Keratinocyte (primary cell): ENCODE measurements around the gene CFAP58. TPM values are rescaled to one million over a fixed set of nuclear protein-coding genes. Genes with fewer than 3 reads are reported as not detected.
"Not testable (repeated sequence)": the region's sequence is repeated elsewhere in the genome, so short reads cannot be mapped to it uniquely, and the experiment has no call there.

Experiments
- DNase-seq: peaks from one replicate; pipeline ENCODE4 v3.0.0-alpha.2; 2011; ENCODE audit warnings: low read depth, missing footprints, low spot score
- FAIRE-seq: peaks from 2 replicates; lab custom pipeline; 2011; peaks lifted over from hg19 to GRCh38; lab: Jason Lieb, UNC
- H2AFZ ChIP-seq: 2 replicates; pipeline ENCODE4 v1.6.0; 2012; ENCODE audit warnings: low read length, control low read depth, inconsistent platforms; ENCODE audit not compliant: control insufficient read depth
- H3K27ac ChIP-seq: 2 replicates; pipeline ENCODE4 v1.5.1; 2011; ENCODE audit warnings: low read length; ENCODE audit not compliant: control insufficient read depth, insufficient read depth
- H3K27me3 ChIP-seq: 3 replicates; pipeline ENCODE4 v1.6.0; 2011; ENCODE audit warnings: low read length; ENCODE audit not compliant: control insufficient read depth, insufficient read depth; ENCODE audit errors: extremely low read depth
- H3K36me3 ChIP-seq, 2 experiments: 2 replicates in 1 of 2; 3 replicates in 1 of 2; pipeline ENCODE4 v1.5.1; 2011; ENCODE audit warnings: low read length in 2 of 2, mild to moderate bottlenecking in 1 of 2; ENCODE audit not compliant: control insufficient read depth in 2 of 2, insufficient read depth in 2 of 2; ENCODE audit errors: extremely low read depth in 1 of 2
- H3K4me1 ChIP-seq: 3 replicates; pipeline ENCODE4 v1.5.1; 2011; ENCODE audit warnings: low read length; ENCODE audit not compliant: control insufficient read depth, insufficient read depth; ENCODE audit errors: extremely low read depth
- H3K4me2 ChIP-seq: 3 replicates; pipeline ENCODE4 v1.6.0; 2011; ENCODE audit warnings: low read depth, low read length; ENCODE audit not compliant: control insufficient read depth, insufficient read depth; ENCODE audit errors: extremely low read depth
- H3K4me3 ChIP-seq, 3 experiments: fragments of 200-600 bp in 1 of 3; sonication (generic) in 1 of 3; 2 replicates in 2 of 3; 3 replicates in 1 of 3; pipeline ENCODE4 v1.5.1; 2011 to 2016; ENCODE audit warnings: low read length in 3 of 3, mild to moderate bottlenecking in 3 of 3, control low read depth in 2 of 3, inconsistent platforms in 1 of 3, low read depth in 1 of 3, mixed read lengths in 1 of 3, mixed run types in 1 of 3, moderate library complexity in 1 of 3; ENCODE audit not compliant: control insufficient read depth in 2 of 3, insufficient read depth in 2 of 3; ENCODE audit errors: extremely low read depth in 1 of 3
- H3K79me2 ChIP-seq: 2 replicates; pipeline ENCODE4 v1.6.0; 2012; ENCODE audit warnings: low read length; ENCODE audit not compliant: control insufficient read depth, insufficient read depth
- H3K9ac ChIP-seq: 3 replicates; pipeline ENCODE4 v1.6.0; 2011; ENCODE audit warnings: low read length; ENCODE audit not compliant: control insufficient read depth, insufficient read depth; ENCODE audit errors: extremely low read depth
- H3K9me1 ChIP-seq: 3 replicates; pipeline ENCODE4 v1.6.0; 2011; ENCODE audit warnings: low read length; ENCODE audit not compliant: control insufficient read depth, insufficient read depth; ENCODE audit errors: extremely low read depth
- H3K9me3 ChIP-seq: 2 replicates; pipeline ENCODE4 v1.5.1; 2012; ENCODE audit warnings: low read depth, low read length; ENCODE audit not compliant: control insufficient read depth
- H4K20me1 ChIP-seq: 3 replicates; pipeline ENCODE4 v1.6.0; 2011; ENCODE audit warnings: low read length; ENCODE audit not compliant: control insufficient read depth, insufficient read depth; ENCODE audit errors: extremely low read depth
- CTCF ChIP-seq, 3 experiments: IDR thresholded peaks in 1 of 3; conservative IDR thresholded peaks in 1 of 3; optimal IDR thresholded peaks in 1 of 3; 2 replicates in 2 of 3; 3 replicates in 1 of 3; pipeline versions ENCODE3 to v1.5.1; 2011; ENCODE audit warnings: low read length in 3 of 3, mild to moderate bottlenecking in 3 of 3, moderate library complexity in 2 of 3, control low read depth in 1 of 3, inconsistent platforms in 1 of 3; ENCODE audit not compliant: insufficient read depth in 2 of 3; ENCODE audit errors: extremely low read depth in 1 of 3
- EZH2 ChIP-seq: IDR thresholded peaks from one replicate; pipeline ENCODE4 v1.6.1; 2012; ENCODE audit warnings: inconsistent platforms, mild to moderate bottlenecking, low read length, moderate library complexity
- dilution Hi-C: fragments of 300-500 bp; cut with MboI; formaldehyde crosslinking; loops from one replicate; pipeline ENCODE4 v1.7.0; 2020; ENCODE audit warnings: low sequenced_read_pairs; ENCODE audit not compliant: extremely low pct_ligation_motif_present
- polyA plus RNA-seq, 5 experiments: library from polyadenylated mRNA; depleted of rRNA in 3 of 5; stranded (reverse) in 3 of 5; stranded (forward) in 1 of 5; unstranded in 1 of 5; fragments of >200 nt; gene quantifications; 1 replicate in 1 of 5; 2 replicates in 3 of 5; 3 replicates in 1 of 5; pipeline versions ENCODE4 v1.2.1 to v1.2.3, GENCODE V29; 2011 to 2012; ENCODE audit warnings: missing spikeins in 2 of 5, low read depth in 1 of 5, low replicate concordance in 1 of 5

Gene CFAP58
- polyA plus RNA-seq, 1 donor (not counting 4 experiments of a cell fraction or from before 2014, with no cell fraction given) = 2.3 TPM

GRCh38 chr10:104456802-104457542, 103.3 kb downstream of the CFAP58 start:
- Histone ChIP-seq H3K4me1 (peaks cover 4% of the 10 kb centered on the region), H3K9me3 (no peaks in the 10 kb centered on the region), H3K79me2 (no peaks in the 10 kb centered on the region), H3K9me1 (no peaks in the 10 kb centered on the region), H3K4me2 (no peak overlapping the region), H3K27ac (no peak overlapping the region), H3K36me3 (no peaks in the 10 kb centered on the region), H3K4me3 (no peak overlapping the region), H3K27me3 (no peaks in the 10 kb centered on the region), H3K9ac (no peak overlapping the region), H4K20me1 (no peaks in the 10 kb centered on the region), H2AFZ (no peak overlapping the region)
- dilution Hi-C loops = no loop called here
- FAIRE-seq = no peak
- DNase-seq = no peak
- TF ChIP-seq CTCF (optimal IDR thresholded peaks at IDR 0.05 in 1 of 3, IDR thresholded peaks at IDR 0.05 in 1 of 3, conservative IDR thresholded peaks at IDR 0.05 in 1 of 3; ENCODE audit: extremely low read depth in 1 of 3, insufficient read depth in 2 of 3, low read length in 3 of 3) (no peak), EZH2 (no peak)

- dilution Hi-C loops = no loop called here
Observed at GRCh38 chr10:104457543-104457828, 103.9 kb downstream of the CFAP58 start.

GRCh38 chr10:104465575-104465974, 111.9 kb downstream of the CFAP58 start:
- H3K36me3 ChIP-seq, H3K4me3 ChIP-seq, H4K20me1 ChIP-seq, H3K4me2 ChIP-seq, dilution Hi-C loops, FAIRE-seq, H3K27ac ChIP-seq, H3K9me1 ChIP-seq, H3K9me3 ChIP-seq, H3K79me2 ChIP-seq, H3K4me1 ChIP-seq, H2AFZ ChIP-seq, H3K27me3 ChIP-seq, DNase-seq, H3K9ac ChIP-seq: not testable (repeated sequence)

More at GRCh38 chr10:104457543-104457828, 103.9 kb downstream of the CFAP58 start:
- Histone ChIP-seq H3K4me2 (no peak overlapping the region), H3K9me1 (no peaks in the 10 kb centered on the region), H4K20me1 (no peaks in the 10 kb centered on the region), H3K9me3 (no peaks in the 10 kb centered on the region), H3K4me1 (peaks cover 4% of the 10 kb centered on the region), H3K79me2 (no peaks in the 10 kb centered on the region), H3K27me3 (no peaks in the 10 kb centered on the region), H3K4me3 (no peak overlapping the region), H3K27ac (no peak overlapping the region), H2AFZ (no peak overlapping the region), H3K36me3 (no peaks in the 10 kb centered on the region), H3K9ac (no peak overlapping the region)
- DNase-seq (no peak), FAIRE-seq (no peak)
- no peak for TF ChIP-seq EZH2
- no peak for TF ChIP-seq CTCF (optimal IDR thresholded peaks at IDR 0.05 in 1 of 3, IDR thresholded peaks at IDR 0.05 in 1 of 3, conservative IDR thresholded peaks at IDR 0.05 in 1 of 3; ENCODE audit: extremely low read depth in 1 of 3, insufficient read depth in 2 of 3, low read length in 3 of 3)

- H4K20me1 ChIP-seq, H3K4me3 ChIP-seq, H3K9me3 ChIP-seq, H3K4me2 ChIP-seq, H3K9ac ChIP-seq, dilution Hi-C loops, H3K27me3 ChIP-seq, H3K27ac ChIP-seq, H3K4me1 ChIP-seq, DNase-seq, H3K36me3 ChIP-seq, H3K9me1 ChIP-seq, H2AFZ ChIP-seq, FAIRE-seq, H3K79me2 ChIP-seq: not testable (repeated sequence)
Observed at GRCh38 chr10:104468818-104469217, 115.2 kb downstream of the CFAP58 start.
